Panc1 (cell line): Measurements from ENCODE around the gene HOXB13. TPM values are rescaled to one million over a fixed set of nuclear protein-coding genes. Genes with fewer than 3 reads are reported as not detected.

Source experiments
- ATAC-seq: fragments of 200-7000 bp; cut with Tn5 transposase; 2 replicates; pipeline ENCODE4 v1.9.1; 2020; ENCODE audit warnings: mild to moderate bottlenecking, moderate library complexity
- BruUV-seq: library from RNA; stranded (reverse); fragments of 400-500 nt; replicated peaks from 2 replicates; lab custom pipeline; 2021; lab: Mats Ljungman, UMichigan
- CTCF ChIA-PET: fragments of 300-600 bp; sonication (Branson Sonifier 250); formaldehyde crosslinking; loops from one replicate; lab custom pipeline; 2022; ENCODE audit warnings: antibody characterized with exemption; lab: Charles Lee
- POLR2A ChIA-PET: fragments of 300-600 bp; sonication (Branson Sonifier 250); formaldehyde crosslinking; loops from one replicate; lab custom pipeline; 2022; ENCODE audit warnings: antibody characterized with exemption; lab: Charles Lee
- DNase-seq: peaks from one replicate; pipeline ENCODE4 v3.0.0-alpha.2; 2010; ENCODE audit warnings: low read depth, low spot score
- H3K27ac ChIP-seq: 2 replicates; pipeline ENCODE4 v1.5.1; 2011; ENCODE audit warnings: mild to moderate bottlenecking, low read length, inconsistent platforms
- H3K27me3 ChIP-seq: fragments of 200-500 bp; sonication (Bioruptor generic); 2 replicates; pipeline ENCODE4 v1.6.0; 2014; ENCODE audit warnings: low read length, inconsistent platforms; ENCODE audit not compliant: control insufficient read depth, insufficient read depth
- H3K36me3 ChIP-seq: fragments of 200-500 bp; sonication (Bioruptor generic); 2 replicates; pipeline ENCODE4 v1.5.1; 2014; ENCODE audit warnings: inconsistent platforms, mild to moderate bottlenecking, low read length, moderate library complexity; ENCODE audit not compliant: control insufficient read depth, insufficient read depth
- H3K4me1 ChIP-seq: 2 replicates; pipeline ENCODE4 v1.5.1; 2011; ENCODE audit warnings: inconsistent platforms, mild to moderate bottlenecking, low read length, moderate library complexity; ENCODE audit not compliant: control insufficient read depth, insufficient read depth
- H3K4me3 ChIP-seq, 2 experiments: 2 replicates each; pipeline ENCODE4 v1.5.1; 2011 to 2012; ENCODE audit warnings: low read depth in 2 of 2, low read length in 2 of 2, mild to moderate bottlenecking in 2 of 2, inconsistent platforms in 1 of 2, moderate library complexity in 1 of 2
- H3K9me3 ChIP-seq: fragments of 200-500 bp; sonication (Bioruptor generic); 2 replicates; pipeline ENCODE4 v1.5.1; 2014; ENCODE audit warnings: low read depth, mild to moderate bottlenecking, inconsistent platforms, low read length, moderate library complexity; ENCODE audit not compliant: control insufficient read depth, insufficient read depth
- CTCF ChIP-seq: fragments of 450-650 bp; IDR thresholded peaks from 2 replicates; pipeline ENCODE4 v1.5.1; 2017; ENCODE audit warnings: mild to moderate bottlenecking
- POLR2AphosphoS5 ChIP-seq: IDR thresholded peaks from 2 replicates; pipeline ENCODE4 v1.6.1; 2012; ENCODE audit warnings: mild to moderate bottlenecking, low read depth, low read length, moderate library complexity
- REST ChIP-seq, 2 experiments: IDR thresholded peaks; 2 replicates each; pipeline ENCODE4 v1.6.1; 2011 to 2012; ENCODE audit warnings: low read depth in 2 of 2, control low read depth in 1 of 2, low read length in 1 of 2, mild to moderate bottlenecking in 1 of 2, moderate library complexity in 1 of 2; ENCODE audit not compliant: insufficient read depth in 1 of 2
- SIN3A ChIP-seq: IDR thresholded peaks from 2 replicates; pipeline ENCODE4 v1.6.1; 2012; ENCODE audit warnings: low read depth, mild to moderate bottlenecking, low read length, moderate library complexity, borderline replicate concordance; ENCODE audit not compliant: insufficient read depth
- TCF7L2 ChIP-seq: IDR thresholded peaks from 2 replicates; pipeline ENCODE4 v1.6.1; 2011; ENCODE audit warnings: mild to moderate bottlenecking, low read depth, low read length, inconsistent platforms
- in situ Hi-C: cut with HindIII; loops from 2 replicates; pipeline ENCODE4 v1.10.0; 2016; ENCODE audit warnings: low sequenced_read_pairs, low pct_unique_long_range_greater_than_20kb
- intact Hi-C: fragments of 100-400 bp; cut with micrococcal nuclease; formaldehyde crosslinking; loops from one replicate; pipeline ENCODE4 v1.10.0; 2022; ENCODE audit not compliant: unreplicated experiment
- total RNA-seq: library from RNA; stranded (reverse); gene quantifications from one replicate; pipeline ENCODE4 v1.2.1, GENCODE V29; 2021; ENCODE audit not compliant: unreplicated experiment

Gene HOXB13
- total RNA-seq, 1 experiment from 2014 or later: 8.1 TPM

GRCh38 chr17:48749621-48750553, 21.3 kb upstream of the HOXB13 start:
- peaks cover 14% of the 10 kb centered on the region for H3K4me1 ChIP-seq
- intact Hi-C loops: no loop called here
- H3K36me3 ChIP-seq: no peaks in the 10 kb centered on the region
- ATAC-seq (no peak), DNase-seq (no peak)
- H3K9me3 ChIP-seq: no peaks in the 10 kb centered on the region
- ChIA-PET POLR2A (interaction anchor here (0.5 kb wide), 1 partner anchor 29 kb away, joined by 3 read pairs; no protein-coding TSS in a partner anchor), CTCF (interaction anchor here (0.5 to 1.8 kb wide), 6 partner anchors 11 to 313 kb away, joined by 3 to 7 read pairs (median 4); no protein-coding TSS in a partner anchor)
- TF ChIP-seq CTCF: no peak
- TF ChIP-seq TCF7L2: no peak
- no peak for TF ChIP-seq SIN3A
- TF ChIP-seq POLR2AphosphoS5: no peak
- TF ChIP-seq REST (IDR thresholded peaks at IDR 0.05; ENCODE audit: insufficient read depth in 1 of 2, low read depth in 2 of 2, low read length in 1 of 2): no peak
- in situ Hi-C loops: no loop called here
- BruUV-seq: no TSS peak
- no peak overlapping the region for H3K27ac ChIP-seq
- H3K4me3 ChIP-seq: no peak overlapping the region
- H3K27me3 ChIP-seq: peaks cover 4% of the 10 kb centered on the region; the same call in 1 of the 2 replicates

GRCh38 chr17:48748718-48749566, 20.4 kb upstream of the HOXB13 start:
- no TSS peak for BruUV-seq
- Histone ChIP-seq H3K4me1 (peaks cover 11% of the 10 kb centered on the region), H3K4me3 (no peak overlapping the region), H3K27me3 (peaks cover 4% of the 10 kb centered on the region; the same call in 1 of the 2 replicates), H3K9me3 (no peaks in the 10 kb centered on the region), H3K27ac (no peak overlapping the region), H3K36me3 (no peaks in the 10 kb centered on the region)
- in situ Hi-C loops (no loop called here), intact Hi-C loops (no loop called here)
- TF ChIP-seq REST (IDR thresholded peaks at IDR 0.05; ENCODE audit: insufficient read depth in 1 of 2, low read depth in 2 of 2, low read length in 1 of 2): no peak
- no peak for TF ChIP-seq POLR2AphosphoS5
- no peak for TF ChIP-seq SIN3A
- ChIA-PET POLR2A (interaction anchor here (0.5 kb wide), 1 partner anchor 1054 kb away, joined by 3 read pairs; no protein-coding TSS in a partner anchor), CTCF (interaction anchor here (0.6 to 0.7 kb wide), 3 partner anchors 12 to 312 kb away, joined by 3 to 7 read pairs (median 4); no protein-coding TSS in a partner anchor)
- ATAC-seq (no peak), DNase-seq (no peak)
